Activated T-cell treated with anti-CD3 and anti-CD28 coated beads, Interleukin-2, amount 50 U/mL, for 24 hours (primary cell): ENCODE results near the gene PCYT2.

Experiments
- DNase-seq: peaks from one replicate; pipeline ENCODE4 v3.0.0-alpha.2; 2020
- H3K27ac Mint-ChIP-seq: 2 replicates; pipeline ENCODE4 v1.8.0; 2020; ENCODE audit warnings: mild to moderate bottlenecking, mixed read lengths
- H3K27me3 Mint-ChIP-seq: 2 replicates; pipeline ENCODE4 v1.8.0; 2020; ENCODE audit warnings: mixed read lengths
- H3K36me3 Mint-ChIP-seq: 2 replicates; pipeline ENCODE4 v1.8.0; 2020; ENCODE audit warnings: low read depth, mixed read lengths
- H3K4me1 Mint-ChIP-seq: 2 replicates; pipeline ENCODE4 v1.8.0; 2020; ENCODE audit warnings: low read depth, mixed read lengths
- H3K4me3 Mint-ChIP-seq: 2 replicates; pipeline ENCODE4 v1.8.0; 2020; ENCODE audit warnings: mild to moderate bottlenecking, moderate library complexity, mixed read lengths
- H3K9me3 Mint-ChIP-seq: 2 replicates; pipeline ENCODE4 v1.8.0; 2020; ENCODE audit warnings: mixed read lengths

PCYT2 gene

GRCh38 chr17:81891303-81891552 lies 20.0 kb downstream of the PCYT2 start:
- peaks cover 77% of the 10 kb centered on the region for H3K36me3 Mint-ChIP-seq

GRCh38 chr17:81890447-81891302 lies 20.5 kb downstream of the PCYT2 start:
- Mint-ChIP-seq H3K27ac (peak overlapping the region; percentile 95), H3K4me3 (peak overlapping the region; percentile 92), H3K27me3 (no peaks in the 10 kb centered on the region), H3K4me1 (peaks cover 40% of the 10 kb centered on the region), H3K36me3 (peaks cover 78% of the 10 kb centered on the region), H3K9me3 (no peaks in the 10 kb centered on the region)
- no peak for DNase-seq

More at GRCh38 chr17:81891303-81891552, 20.0 kb downstream of the PCYT2 start:
- Mint-ChIP-seq H3K4me3 (peak overlapping the region; percentile 92), H3K27me3 (no peaks in the 10 kb centered on the region), H3K27ac (peak overlapping the region; percentile 99), H3K9me3 (no peaks in the 10 kb centered on the region), H3K4me1 (peaks cover 36% of the 10 kb centered on the region)
- no peak for DNase-seq

DNA sequence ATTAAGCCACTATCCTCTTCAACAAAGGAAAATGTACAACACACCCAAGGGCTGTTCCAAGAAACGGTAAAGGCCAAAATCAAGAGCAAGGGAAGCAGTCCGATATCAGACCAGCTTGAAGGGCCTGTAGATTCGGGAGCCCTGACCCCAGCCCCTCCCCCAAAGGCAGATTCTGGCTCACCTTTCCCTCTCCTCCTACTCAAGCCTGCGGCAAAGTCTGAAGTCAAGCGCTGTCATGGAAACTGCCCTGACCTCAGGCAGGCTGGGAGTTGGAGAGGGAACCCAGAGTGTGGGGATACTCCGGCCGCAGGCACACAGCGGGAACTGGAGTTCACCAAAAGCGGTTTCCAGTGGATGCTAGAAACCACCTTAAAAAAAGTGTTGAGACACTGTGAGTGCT lies 21.6 kb downstream of the PCYT2 start:
- H3K4me3 Mint-ChIP-seq, result peak overlapping the region; percentile 92
- H3K9me3 Mint-ChIP-seq, result no peaks in the 10 kb centered on the region
- H3K27ac Mint-ChIP-seq, result peak overlapping the region; percentile 95
- H3K27me3 Mint-ChIP-seq, result no peaks in the 10 kb centered on the region
- H3K36me3 Mint-ChIP-seq, result peaks cover 80% of the 10 kb centered on the region
- DNase-seq, result no peak
- peaks cover 43% of the 10 kb centered on the region for H3K4me1 Mint-ChIP-seq

DNA sequence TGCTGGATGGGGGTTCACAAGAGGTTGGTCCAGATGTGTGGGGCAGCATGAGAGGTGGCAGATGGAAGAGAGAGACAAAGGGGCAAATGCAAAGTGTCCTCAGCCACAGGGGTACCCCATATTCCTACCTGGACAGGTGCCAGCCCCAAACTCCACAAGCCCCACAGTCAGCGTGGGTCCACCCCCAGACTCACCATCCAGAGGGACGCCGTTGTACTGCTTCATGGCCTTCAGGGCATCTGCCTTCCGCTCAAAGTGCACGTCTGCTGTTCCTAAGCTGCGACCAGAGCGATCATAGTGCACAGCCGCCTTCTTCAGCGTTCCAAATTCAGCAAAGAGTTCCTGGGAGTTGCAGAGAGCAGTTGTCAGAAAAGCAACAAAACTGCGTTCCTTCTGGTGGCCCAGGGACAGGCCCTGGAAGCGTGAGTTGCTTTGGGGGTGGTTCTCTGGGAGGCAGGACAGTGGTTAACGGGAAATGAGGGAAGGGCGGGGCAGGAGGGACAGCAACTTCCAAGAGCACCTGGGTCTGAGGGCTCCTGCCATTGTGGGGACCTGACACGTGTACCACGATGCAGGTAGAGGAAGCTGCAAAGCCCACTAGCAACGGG lies 22.1 kb downstream of the PCYT2 start:
- H3K4me3 Mint-ChIP-seq, result peak overlapping the region; percentile 92
- no peaks in the 10 kb centered on the region for H3K9me3 Mint-ChIP-seq
- peaks cover 43% of the 10 kb centered on the region for H3K4me1 Mint-ChIP-seq
- peaks cover 80% of the 10 kb centered on the region for H3K36me3 Mint-ChIP-seq
- no peaks in the 10 kb centered on the region for H3K27me3 Mint-ChIP-seq
- DNase-seq, result no peak
- peak overlapping the region; percentile 95 for H3K27ac Mint-ChIP-seq

DNA sequence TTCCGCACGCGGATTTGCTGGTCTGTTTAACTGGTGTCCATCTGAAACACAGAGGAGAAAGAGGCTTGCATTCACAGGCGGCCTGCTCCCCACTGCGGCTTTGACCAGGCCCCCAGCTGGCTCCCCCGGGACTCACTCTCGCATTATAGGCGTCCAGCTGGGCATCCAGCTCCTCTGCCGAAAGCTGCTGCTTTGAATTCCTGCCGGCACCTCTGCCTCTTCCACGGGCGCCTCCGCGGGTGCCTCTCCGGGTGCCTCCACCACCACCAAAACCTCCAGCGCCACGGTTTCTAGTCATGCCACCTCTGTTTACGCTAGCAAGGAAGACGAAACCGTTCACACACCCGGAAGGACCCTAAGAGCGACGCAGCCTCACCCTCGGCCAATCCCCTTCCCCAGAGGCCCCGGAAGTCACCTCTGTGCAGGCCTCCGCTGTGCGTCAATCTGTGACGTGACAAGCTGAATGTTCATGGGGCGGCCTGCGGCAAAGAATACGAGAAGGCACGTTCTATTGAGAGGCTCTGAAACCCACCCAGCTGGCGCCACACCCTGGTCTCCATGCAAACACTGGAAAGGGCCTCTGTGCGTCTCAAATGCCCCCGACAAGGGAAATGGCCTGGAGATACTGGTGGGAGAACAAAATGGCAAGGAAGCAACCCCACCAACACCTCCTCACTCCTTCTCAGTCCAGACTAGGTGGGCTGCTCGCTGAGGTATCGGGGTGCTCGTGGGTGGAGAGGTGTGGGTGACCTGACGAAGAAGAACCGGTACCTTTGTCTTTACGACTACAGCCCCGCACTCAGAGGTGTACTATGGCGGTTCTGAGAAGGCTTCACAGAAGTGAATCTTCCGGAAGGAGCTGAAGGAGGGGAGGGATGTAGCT lies 22.9 kb downstream of the PCYT2 start:
- Mint-ChIP-seq H3K27me3 (no peaks in the 10 kb centered on the region), H3K9me3 (no peaks in the 10 kb centered on the region), H3K4me1 (peaks cover 41% of the 10 kb centered on the region), H3K4me3 (peak overlapping the region; percentile 92), H3K36me3 (peaks cover 83% of the 10 kb centered on the region), H3K27ac (peak overlapping the region; percentile 95)
- no peak for DNase-seq

DNA sequence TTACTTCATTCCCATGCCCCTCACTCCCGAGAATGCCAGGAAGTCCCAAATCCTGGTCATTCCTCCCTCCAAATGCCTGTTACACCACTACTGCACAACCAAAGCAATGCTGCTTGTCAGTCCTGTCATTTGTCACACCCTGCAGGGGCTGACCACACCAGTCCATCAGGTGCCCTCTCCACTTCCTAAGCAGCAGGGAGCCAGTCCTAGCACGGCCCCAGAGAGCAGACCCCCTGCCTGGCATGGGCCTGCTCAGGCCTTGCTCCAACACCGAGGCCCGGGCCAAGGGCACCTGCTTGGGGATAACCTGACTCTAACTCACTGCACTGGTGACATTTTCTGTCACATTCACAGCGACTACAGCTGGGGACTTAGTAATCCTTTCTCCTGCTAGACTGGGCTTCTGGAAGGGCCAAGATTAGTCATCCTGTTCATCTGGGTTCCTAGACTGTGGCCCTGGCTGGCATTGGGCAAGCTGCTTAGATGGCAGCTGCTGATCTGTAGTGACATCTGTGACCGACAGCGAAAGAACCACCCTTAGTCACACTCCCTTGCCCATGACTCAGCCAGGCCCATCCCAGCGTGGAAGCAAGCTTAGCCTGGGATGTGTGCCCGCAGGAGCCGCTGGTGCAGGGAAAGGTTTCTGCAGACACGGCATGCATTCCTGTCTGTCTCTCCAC lies 25.2 kb downstream of the PCYT2 start:
- no peak for DNase-seq
- Mint-ChIP-seq H3K4me1 (peaks cover 34% of the 10 kb centered on the region), H3K27ac (peak overlapping the region; percentile 86), H3K27me3 (no peaks in the 10 kb centered on the region), H3K4me3 (no peak overlapping the region), H3K36me3 (peaks cover 96% of the 10 kb centered on the region), H3K9me3 (no peaks in the 10 kb centered on the region)

- peaks cover 32% of the 10 kb centered on the region for H3K4me1 Mint-ChIP-seq
- H3K4me3 Mint-ChIP-seq, result no peak overlapping the region
- no peaks in the 10 kb centered on the region for H3K27me3 Mint-ChIP-seq
- DNase-seq, result no peak
- peak overlapping the region; percentile 86 for H3K27ac Mint-ChIP-seq
- H3K9me3 Mint-ChIP-seq, result no peaks in the 10 kb centered on the region
- H3K36me3 Mint-ChIP-seq, result peaks cover 97% of the 10 kb centered on the region
Observed at GRCh38 chr17:81885454-81885853, 25.7 kb downstream of the PCYT2 start.

- no peak overlapping the region for H3K4me3 Mint-ChIP-seq
- peak overlapping the region; percentile 86 for H3K27ac Mint-ChIP-seq
- H3K9me3 Mint-ChIP-seq, result no peaks in the 10 kb centered on the region
- H3K27me3 Mint-ChIP-seq, result no peaks in the 10 kb centered on the region
- no peak for DNase-seq
- peaks cover 97% of the 10 kb centered on the region for H3K36me3 Mint-ChIP-seq
- peaks cover 29% of the 10 kb centered on the region for H3K4me1 Mint-ChIP-seq
Observed at GRCh38 chr17:81884968-81885367, 26.2 kb downstream of the PCYT2 start.

DNA sequence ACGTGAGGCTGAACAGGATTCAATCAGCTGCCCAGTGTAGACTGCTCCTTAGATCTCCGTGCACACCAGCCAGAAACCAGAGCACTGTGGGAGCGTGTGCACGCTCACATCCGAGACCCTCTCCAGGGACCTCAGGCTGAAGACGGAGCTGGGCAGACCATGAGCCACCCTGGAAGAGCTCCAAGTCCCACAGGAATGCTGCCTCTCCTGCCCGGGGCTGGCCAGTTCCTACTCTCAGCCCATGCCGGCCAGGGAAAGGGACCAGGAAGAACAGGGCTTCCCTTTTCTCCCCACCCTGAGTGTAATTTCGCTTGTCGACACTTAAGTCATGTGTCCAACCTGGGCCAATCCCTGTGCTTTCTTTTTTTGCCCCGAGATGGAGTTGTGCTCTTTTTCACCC lies 26.7 kb downstream of the PCYT2 start:
- Mint-ChIP-seq H3K27ac (peak overlapping the region; percentile 22), H3K27me3 (no peaks in the 10 kb centered on the region)

GRCh38 chr17:81879121-81879520 lies 32.1 kb downstream of the PCYT2 start:
- Mint-ChIP-seq H3K27me3 (no peaks in the 10 kb centered on the region), H3K27ac (peak overlapping the region; percentile 2), H3K4me3 (no peak overlapping the region), H3K9me3 (no peaks in the 10 kb centered on the region), H3K4me1 (peaks cover 10% of the 10 kb centered on the region), H3K36me3 (peaks cover 69% of the 10 kb centered on the region)
- DNase-seq, result no peak

More for the DNA sequence above, 26.7 kb downstream of the PCYT2 start:
- H3K4me1 Mint-ChIP-seq, result peaks cover 27% of the 10 kb centered on the region
- H3K4me3 Mint-ChIP-seq, result no peak overlapping the region
- no peaks in the 10 kb centered on the region for H3K9me3 Mint-ChIP-seq
- DNase-seq, result no peak
- peaks cover 97% of the 10 kb centered on the region for H3K36me3 Mint-ChIP-seq

- Mint-ChIP-seq H3K4me3 (no peak overlapping the region), H3K4me1 (peaks cover 18% of the 10 kb centered on the region), H3K36me3 (peaks cover 67% of the 10 kb centered on the region), H3K9me3 (no peaks in the 10 kb centered on the region), H3K27ac (no peak overlapping the region), H3K27me3 (no peaks in the 10 kb centered on the region)
- no peak for DNase-seq
Observed at GRCh38 chr17:81878294-81878693, 32.9 kb downstream of the PCYT2 start.

GRCh38 chr17:81877569-81877968 lies 33.6 kb downstream of the PCYT2 start:
- H3K27ac Mint-ChIP-seq, result peak overlapping the region; percentile 50
- peaks cover 25% of the 10 kb centered on the region for H3K4me1 Mint-ChIP-seq
- no peaks in the 10 kb centered on the region for H3K9me3 Mint-ChIP-seq
- DNase-seq, result no peak
- no peaks in the 10 kb centered on the region for H3K27me3 Mint-ChIP-seq
- H3K4me3 Mint-ChIP-seq, result no peak overlapping the region
- peaks cover 68% of the 10 kb centered on the region for H3K36me3 Mint-ChIP-seq

- peak; percentile 96 for DNase-seq
- Mint-ChIP-seq H3K36me3 (peaks cover 58% of the 10 kb centered on the region), H3K4me3 (peak overlapping the region; percentile 87), H3K9me3 (no peaks in the 10 kb centered on the region), H3K4me1 (peaks cover 50% of the 10 kb centered on the region), H3K27me3 (no peaks in the 10 kb centered on the region), H3K27ac (peak overlapping the region; percentile 97)
Observed at GRCh38 chr17:81871387-81872230, 39.6 kb downstream of the PCYT2 start.
